Stimulated activated CD8-positive, alpha-beta memory T cell treated with anti-CD3 and anti-CD28 coated beads, Interleukin-4, amount 100 ng/mL, for 24 hours (primary cell): ENCODE measurements around the gene NECTIN4.

Source experiments
- DNase-seq: peaks from one replicate; pipeline ENCODE4 v3.0.0-alpha.2; 2020; ENCODE audit warnings: low read depth

The NECTIN4 gene

GRCh38 chr1:161111527-161111926, 22.2 kb upstream of the NECTIN4 start:
- no peak for DNase-seq

GRCh38 chr1:161111117-161111516, 21.8 kb upstream of the NECTIN4 start:
- DNase-seq, result no peak

GRCh38 chr1:161106431-161106830, 17.1 kb upstream of the NECTIN4 start:
- DNase-seq, result no peak

- no peak for DNase-seq
Observed at GRCh38 chr1:161100556-161100955, 11.2 kb upstream of the NECTIN4 start.

GRCh38 chr1:161099090-161099802, 9.9 kb upstream of the NECTIN4 start:
- no peak for DNase-seq

GRCh38 chr1:161098210-161099068, 9.1 kb upstream of the NECTIN4 start, which contains the start of gene KLHDC9:
Gene KLHDC9 (plus strand): TSS chr1:161098361. CDS start chr1:161098536, 175 bp downstream.
- DNase-seq, result peak; percentile 60

GRCh38 chr1:161096530-161096929, 7.2 kb upstream of the NECTIN4 start:
- no peak for DNase-seq

GRCh38 chr1:161096015-161096414, 6.7 kb upstream of the NECTIN4 start:
- DNase-seq, result no peak

GRCh38 chr1:161095230-161095629, 5.9 kb upstream of the NECTIN4 start:
- DNase-seq, result no peak

GRCh38 chr1:161094481-161094880, 5.1 kb upstream of the NECTIN4 start:
- DNase-seq, result no peak

GRCh38 chr1:161092621-161093028, 3.3 kb upstream of the NECTIN4 start:
- no peak for DNase-seq

GRCh38 chr1:161091796-161092507, 2.6 kb upstream of the NECTIN4 start:
- DNase-seq, result no peak

GRCh38 chr1:161091093-161091492, 1.7 kb upstream of the NECTIN4 start:
- DNase-seq, result no peak

- no peak for DNase-seq
Observed at GRCh38 chr1:161090617-161091016, 1.3 kb upstream of the NECTIN4 start.

GRCh38 chr1:161089938-161090337, 580 bp upstream of the NECTIN4 start:
- no peak for DNase-seq

GRCh38 chr1:161088587-161089110, 709 bp downstream of the NECTIN4 start:
- DNase-seq, result no peak

- DNase-seq, result no peak
Observed at GRCh38 chr1:161086457-161086856, 2.9 kb downstream of the NECTIN4 start.

- DNase-seq, result no peak
Observed at GRCh38 chr1:161085165-161085564, 4.2 kb downstream of the NECTIN4 start.

- no peak for DNase-seq
Observed at GRCh38 chr1:161084597-161084988, 4.8 kb downstream of the NECTIN4 start.

GRCh38 chr1:161083748-161084596, 5.4 kb downstream of the NECTIN4 start:
- no peak for DNase-seq

- no peak for DNase-seq
Observed at GRCh38 chr1:161082996-161083747, 6.2 kb downstream of the NECTIN4 start.
